Esophagus muscularis mucosa (tissue), 4 donors: ENCODE data around the gene HOXA4. TPM values are rescaled to one million over a fixed set of nuclear protein-coding genes. Genes with fewer than 3 reads are reported as not detected.

ENCODE experiments used
- DNase-seq: peaks from one replicate; pipeline ENCODE4 v3.0.0-alpha.2; 2017; ENCODE audit errors: extremely low spot score
- H3K27ac ChIP-seq, 4 donors: fragments of 200-600 bp; sonication (generic); replicated peaks in 1 of 4; 1 replicate in 3 of 4; 2 replicates in 1 of 4; pipeline ENCODE4 v1.5.1; 2016 to 2019; ENCODE audit warnings: mild to moderate bottlenecking in 1 of 4
- H3K27me3 ChIP-seq, 4 donors: fragments of 200-600 bp; sonication (generic); one replicate each; pipeline versions ENCODE4 v1.5.1 to v1.6.0; 2016 to 2019
- H3K36me3 ChIP-seq, 4 donors: fragments of 200-600 bp; sonication (generic); one replicate each; pipeline ENCODE4 v1.5.1; 2016 to 2019
- H3K4me1 ChIP-seq, 4 donors: fragments of 200-600 bp; sonication (generic); one replicate each; pipeline ENCODE4 v1.5.1; 2016 to 2019
- H3K4me3 ChIP-seq, 4 donors: fragments of 200-600 bp; sonication (generic); 1 replicate in 2 of 4; 2 replicates in 2 of 4; pipeline ENCODE4 v1.5.1; 2016 to 2019; ENCODE audit warnings: mild to moderate bottlenecking in 4 of 4, moderate library complexity in 1 of 4
- H3K9me3 ChIP-seq, 4 donors: fragments of 200-600 bp; sonication (generic); 1 replicate in 3 of 4; 2 replicates in 1 of 4; pipeline ENCODE4 v1.5.1; 2016 to 2019
- CTCF ChIP-seq, 3 experiments: fragments of 200-600 bp in 2 of 3; fragments of 450-650 bp in 1 of 3; sonication (generic) in 2 of 3; IDR thresholded peaks; one replicate each; pipeline ENCODE4 v1.5.1; 2017 to 2019; ENCODE audit warnings: antibody characterized with exemption in 3 of 3, mild to moderate bottlenecking in 2 of 3, moderate library complexity in 1 of 3
- EP300 ChIP-seq: sonication (generic); formaldehyde crosslinking; IDR thresholded peaks from one replicate; pipeline ENCODE4 v1.6.1; 2017; ENCODE audit warnings: antibody characterized with exemption
- POLR2A ChIP-seq: fragments of 450-650 bp; IDR thresholded peaks from one replicate; pipeline ENCODE4 v1.6.1; 2017; ENCODE audit warnings: antibody characterized with exemption, moderate library complexity, mild to moderate bottlenecking, low read depth
- POLR2AphosphoS5 ChIP-seq, 2 donors: sonication (generic); formaldehyde crosslinking; IDR thresholded peaks; one replicate each; pipeline ENCODE4 v1.6.1; 2017; ENCODE audit warnings: antibody characterized with exemption in 2 of 2
- WGBS: methylation state at CpG from one replicate; pipeline ENCODE4 v1.1.5; 2018; 5-methylcytosine and 5-hydroxymethylcytosine counted together
- intact Hi-C: fragments of 100-400 bp; cut with DNase I; formaldehyde crosslinking; loops from one replicate; pipeline ENCODE4 v1.15.1; 2023
- total RNA-seq, 4 donors: library from RNA; depleted of rRNA; stranded (reverse); fragments of >200 nt; gene quantifications; one replicate each; pipeline versions ENCODE4 v1.1.0 to v1.2.1, GENCODE V29; 2016

The HOXA4 gene
- total RNA-seq, 4 donors from 2014 or later: 12.5 to 26.8 (median 18.1) TPM

- Histone ChIP-seq H3K9me3 (no peaks in the 10 kb centered on the region), H3K4me1 (peaks cover 26 to 66% (median 65%) of the 10 kb centered on the region in 4 donors), H3K27me3 (peaks cover 0 to 11% (median 0%) of the 10 kb centered on the region in 4 donors), H3K27ac (peak overlapping the region; percentile 96 to 100 (median 99)), H3K4me3 (peak overlapping the region; percentile 79 to 100 (median 96)), H3K36me3 (no peaks in the 10 kb centered on the region)
- no peak for TF ChIP-seq EP300
- no peak for TF ChIP-seq POLR2AphosphoS5 (IDR thresholded peaks at IDR 0.05)
- no peak for TF ChIP-seq CTCF (IDR thresholded peaks at IDR 0.05)
- TF ChIP-seq POLR2A: no peak
- intact Hi-C loops: loop anchor here (2.0 to 5.0 kb wide), 4 partner anchors 43 to 1242 kb away; partner anchors contain the start of genes CBX3, HNRNPA2B1 and HOXA5
- no peak for DNase-seq
- WGBS: 47% methylated on average over 8 of the region's 8 CpGs
Observed at GRCh38 chr7:27099453-27100370, 30.8 kb downstream of the HOXA4 start.

GRCh38 chr7:27098578-27099451 lies 31.7 kb downstream of the HOXA4 start:
- DNase-seq: no peak
- H3K9me3 ChIP-seq: no peaks in the 10 kb centered on the region
- peak overlapping the region; percentile 96 to 100 (median 99) for H3K27ac ChIP-seq
- peaks cover 26 to 61% (median 59%) of the 10 kb centered on the region in 4 donors for H3K4me1 ChIP-seq
- no peaks in the 10 kb centered on the region for H3K36me3 ChIP-seq
- intact Hi-C loops: loop anchor here (2.0 to 5.0 kb wide), 4 partner anchors 44 to 1242 kb away; partner anchors contain the start of genes CBX3, HNRNPA2B1 and HOXA5
- WGBS: 23% methylated on average over 38 of the region's 38 CpGs
- TF ChIP-seq CTCF (IDR thresholded peaks at IDR 0.05) (peak in 1 of 3 experiments; percentile 2), EP300 (no peak), POLR2AphosphoS5 (IDR thresholded peaks at IDR 0.05) (peak in 1 of 2 donors; percentile 33), POLR2A (no peak)
- peak overlapping the region; percentile 79 to 100 (median 96) for H3K4me3 ChIP-seq
- peaks cover 0 to 11% (median 0%) of the 10 kb centered on the region in 4 donors for H3K27me3 ChIP-seq

- WGBS: 16% methylated on average over 16 of the region's 35 CpGs
- peak overlapping the region; percentile 96 to 100 (median 99) for H3K27ac ChIP-seq
- TF ChIP-seq CTCF (IDR thresholded peaks at IDR 0.05) (no peak), EP300 (no peak)
- DNase-seq: no peak
- H3K4me1 ChIP-seq: peaks cover 26 to 54% (median 53%) of the 10 kb centered on the region in 4 donors
- peaks cover 0 to 10% (median 0%) of the 10 kb centered on the region in 4 donors for H3K27me3 ChIP-seq
- H3K4me3 ChIP-seq: peak overlapping the region; percentile 79 to 100 (median 96)
- intact Hi-C loops: loop anchor here (2.0 to 5.0 kb wide), 5 partner anchors 37 to 1241 kb away; partner anchors contain the start of genes CBX3, HNRNPA2B1 and HOXA5
- H3K36me3 ChIP-seq: no peaks in the 10 kb centered on the region
- no peaks in the 10 kb centered on the region for H3K9me3 ChIP-seq
Observed at GRCh38 chr7:27097686-27098577, 32.6 kb downstream of the HOXA4 start.
